K562 (cell line): ENCODE results near the gene CHST8. TPM values are rescaled to one million over a fixed set of nuclear protein-coding genes. Genes with fewer than 3 reads are reported as not detected.

Source experiments
- ATAC-seq: fragments of 200-7000 bp; cut with Tn5 transposase; 3 replicates; pipeline ENCODE4 v1.9.1; 2020; ENCODE audit warnings: moderate library complexity
- BruUV-seq: library from RNA; stranded (reverse); fragments of 400-500 nt; replicated peaks from 2 replicates; lab custom pipeline; 2021; lab: Mats Ljungman, UMichigan
- CTCF ChIA-PET: fragments of 300-600 bp; formaldehyde crosslinking; extraction: SDS; loops from one replicate; lab custom pipeline; 2021; ENCODE audit warnings: low intra/inter-chr PET ratio; lab: Yijun Ruan, JAX
- POLR2A ChIA-PET: fragments of 300-600, 350-650 bp; sonication (Branson Sonifier 250); formaldehyde crosslinking; extraction: SDS; loops from one replicate; lab custom pipeline; 2021; ENCODE audit warnings: antibody characterized with exemption, inconsistent platforms; lab: Yijun Ruan, JAX
- DNase-seq, 4 experiments: peaks; one replicate each; pipeline versions ENCODE4 v3.0.0 to v3.0.0-alpha.2; 2011 to 2018; ENCODE audit warnings: low spot score in 3 of 4, mixed read lengths in 3 of 4; ENCODE audit errors: extremely low read depth in 1 of 4
- FAIRE-seq: peaks from 2 replicates; lab custom pipeline; 2011; peaks lifted over from hg19 to GRCh38; lab: Jason Lieb, UNC
- H2AFZ ChIP-seq: 2 replicates; pipeline ENCODE4 v1.6.0; 2011; ENCODE audit warnings: low read depth, low read length, control low read depth, inconsistent platforms
- H3K27ac ChIP-seq: fragments of 200-600 bp; 3 replicates; pipeline ENCODE4 v1.8.0; 2011; ENCODE audit warnings: low read depth, mild to moderate bottlenecking, control low read depth, inconsistent platforms, low read length, moderate library complexity, mixed read lengths; ENCODE audit errors: extremely low read depth
- H3K27me3 ChIP-seq, 2 experiments: fragments of 300-600 bp in 1 of 2; 2 replicates in 1 of 2; 3 replicates in 1 of 2; pipeline versions ENCODE4 v1.6.0 to v1.8.0; 2011; ENCODE audit warnings: inconsistent platforms in 2 of 2, low read length in 2 of 2, mild to moderate bottlenecking in 1 of 2, mixed read lengths in 1 of 2, moderate library complexity in 1 of 2; ENCODE audit not compliant: control insufficient read depth in 2 of 2, insufficient read depth in 2 of 2
- H3K36me3 ChIP-seq: fragments of 300-600 bp; 3 replicates; pipeline ENCODE4 v1.8.0; 2011; ENCODE audit warnings: mild to moderate bottlenecking, low read length, inconsistent platforms; ENCODE audit not compliant: control insufficient read depth, insufficient read depth
- H3K4me1 ChIP-seq, 2 experiments: fragments of 200-600 bp in 1 of 2; replicated peaks in 1 of 2; 2 replicates in 1 of 2; 3 replicates in 1 of 2; pipeline versions ENCODE4 v1.5.1 to v1.8.0; 2011; ENCODE audit warnings: inconsistent platforms in 2 of 2, low read length in 2 of 2, mild to moderate bottlenecking in 1 of 2, mixed read lengths in 1 of 2, moderate library complexity in 1 of 2; ENCODE audit not compliant: control insufficient read depth in 2 of 2, insufficient read depth in 2 of 2
- H3K4me2 ChIP-seq: 2 replicates; pipeline ENCODE4 v1.6.1; 2011; ENCODE audit warnings: low read length, control low read depth, inconsistent platforms, mixed read lengths; ENCODE audit not compliant: insufficient read depth
- H3K4me3 ChIP-seq: fragments of 200-600 bp; sonication (generic), shearing (Covaris generic); 2 replicates; pipeline ENCODE4 v1.5.1; 2016; ENCODE audit warnings: control low read depth, inconsistent platforms
- H3K79me2 ChIP-seq: fragments of 200-600 bp; 3 replicates; pipeline ENCODE4 v1.8.0; 2011; ENCODE audit warnings: low read length, inconsistent platforms; ENCODE audit not compliant: control insufficient read depth, insufficient read depth
- H3K9ac ChIP-seq, 2 experiments: 2 replicates each; pipeline versions ENCODE4 v1.6.0 to v1.6.1; 2011; ENCODE audit warnings: low read depth in 2 of 2, low read length in 2 of 2, control low read depth in 1 of 2, inconsistent platforms in 1 of 2, mild to moderate bottlenecking in 1 of 2, mixed read lengths in 1 of 2; ENCODE audit not compliant: insufficient read depth in 1 of 2
- H3K9me1 ChIP-seq: one replicate; pipeline ENCODE4 v1.6.0; 2011; ENCODE audit warnings: inconsistent platforms, mild to moderate bottlenecking, low read length, moderate library complexity; ENCODE audit not compliant: control insufficient read depth, insufficient read depth
- H3K9me3 ChIP-seq: replicated peaks from 2 replicates; pipeline ENCODE4 v1.5.1; 2011; ENCODE audit warnings: low read depth, low read length, inconsistent platforms; ENCODE audit not compliant: control insufficient read depth, insufficient read depth
- H4K20me1 ChIP-seq: replicated peaks from 2 replicates; pipeline ENCODE4 v1.6.1; 2011; ENCODE audit warnings: low read length, inconsistent platforms, mixed read lengths; ENCODE audit not compliant: control insufficient read depth, insufficient read depth
- CCAR2 ChIP-seq: fragments of 200-400 bp; formaldehyde crosslinking; IDR thresholded peaks from 2 replicates; pipeline ENCODE4 v1.6.1; 2017; ENCODE audit warnings: mild to moderate bottlenecking, low read depth, low read length
- E2F4 ChIP-seq: sonication (generic); formaldehyde crosslinking; IDR thresholded peaks from 2 replicates; pipeline ENCODE4 v1.8.0; 2022; ENCODE audit warnings: mild to moderate bottlenecking, low read depth, missing genetic modification reagents
- EP300 ChIP-seq: IDR thresholded peaks from 2 replicates; pipeline ENCODE4 v1.6.1; 2012; ENCODE audit warnings: low read length, improper control_type of control experiment
- FIP1L1 ChIP-seq: fragments of 200-400 bp; formaldehyde crosslinking; IDR thresholded peaks from 2 replicates; pipeline ENCODE4 v1.6.1; 2018; ENCODE audit warnings: mild to moderate bottlenecking, low read depth, low read length; ENCODE audit not compliant: poor library complexity, severe bottlenecking
- GATAD2B ChIP-seq: fragments of 450-650 bp; IDR thresholded peaks from 2 replicates; pipeline ENCODE4 v1.6.1; 2017; ENCODE audit warnings: mild to moderate bottlenecking, borderline replicate concordance
- MYBL2 ChIP-seq, 2 experiments: fragments of 450-650 bp in 1 of 2; sonication (generic) in 1 of 2; formaldehyde crosslinking in 1 of 2; IDR thresholded peaks; 2 replicates each; pipeline versions ENCODE4 v1.6.1 to v1.8.1; 2017 to 2022; ENCODE audit warnings: borderline replicate concordance in 1 of 2, inconsistent platforms in 1 of 2, low read depth in 1 of 2, mild to moderate bottlenecking in 1 of 2, missing genetic modification reagents in 1 of 2, moderate library complexity in 1 of 2
- SAFB2 ChIP-seq: fragments of 200-400 bp; formaldehyde crosslinking; IDR thresholded peaks from 2 replicates; pipeline ENCODE4 v1.6.1; 2018; ENCODE audit warnings: borderline replicate concordance, low read length, low read depth, moderate library complexity; ENCODE audit not compliant: severe bottlenecking
- STAG1 ChIP-seq: sonication (generic); formaldehyde crosslinking; IDR thresholded peaks from 2 replicates; pipeline ENCODE4 v1.5.0; 2020; ENCODE audit warnings: missing genetic modification reagents, borderline replicate concordance
- WGBS: fragments of 100-300 bp; shearing (Covaris generic); methylation state at CpG from one replicate; pipeline ENCODE4 v1.1.6; 2016; ENCODE audit warnings: low coverage, mixed read lengths; ENCODE audit not compliant: insufficient coverage; ENCODE audit errors: missing lambda C conversion rate; 5-methylcytosine and 5-hydroxymethylcytosine counted together
- in situ Hi-C: fragments of 300-500 bp; cut with MboI; formaldehyde crosslinking; loops from 4 replicates; pipeline ENCODE4 v1.15.0; 2018; ENCODE audit warnings: inconsistent platforms, mixed read lengths
- intact Hi-C: fragments of 100-400 bp; cut with micrococcal nuclease; formaldehyde crosslinking; loops from 2 replicates; pipeline ENCODE4 v1.14.2; 2022
- polyA plus RNA-seq, 8 experiments: library from polyadenylated mRNA; depleted of rRNA in 4 of 8; stranded (reverse) in 5 of 8; unstranded in 3 of 8; fragments of >200 nt; fragmentation: Nextera tagmentation in 2 of 8; fragmentation: Illumina TruSeq in 1 of 8; extraction: Ambion mirVana in 2 of 8; extraction: Trizol in 1 of 8; gene quantifications; 2 replicates each; pipeline versions ENCODE4 v1.2.1 to v1.2.3, GENCODE V29; 2011 to 2014; ENCODE audit warnings: inconsistent platforms in 1 of 8, missing spikeins in 1 of 8
- total RNA-seq, 7 experiments: library from RNA; depleted of rRNA in 6 of 7; stranded (reverse); fragments of >200 nt in 6 of 7; fragmentation: Illumina TruSeq in 2 of 7; extraction: Trizol in 2 of 7; gene quantifications; 2 replicates each; pipeline versions ENCODE4 v1.2.1 to v1.2.3, GENCODE V29; 2011 to 2021; ENCODE audit warnings: low replicate concordance in 1 of 7

CHST8 gene
- total and polyA plus RNA-seq, 9 of the 15 experiments (the other 6 are each of a cell fraction or from before 2014, with no cell fraction given), result 0.11 TPM; not detected in 8

DNA sequence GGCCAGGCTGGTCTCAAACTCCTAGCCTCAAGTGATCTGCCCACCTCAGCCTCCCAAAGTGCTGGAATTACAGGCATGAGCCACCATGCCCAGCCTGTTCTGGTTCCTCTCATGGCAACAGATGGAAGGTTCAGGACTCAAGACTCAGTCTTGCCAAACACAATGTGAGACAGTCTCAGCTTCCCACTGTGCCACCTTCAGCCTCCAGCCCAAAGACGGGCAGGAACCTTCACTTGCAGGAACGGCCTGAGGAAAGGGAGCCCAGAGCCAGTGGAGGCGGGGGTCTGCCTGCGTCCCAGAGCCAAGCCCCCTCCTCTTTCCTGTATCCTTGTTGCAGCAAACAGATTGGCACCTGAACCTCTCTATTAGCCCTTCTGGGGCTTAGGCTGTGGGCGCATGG lies 2.9 kb upstream of the CHST8 start:
- no peak for TF ChIP-seq FIP1L1
- no peak for TF ChIP-seq MYBL2 (IDR thresholded peaks at IDR 0.05; ENCODE audit: low read depth)
- no peak for TF ChIP-seq MYBL2 (CRISPR knock-in tag; IDR thresholded peaks at IDR 0.05; ENCODE audit: borderline replicate concordance)
- TF ChIP-seq GATAD2B, result no peak
- no peak for TF ChIP-seq STAG1 (CRISPR knock-in tag)
- no peak for TF ChIP-seq SAFB2
- TF ChIP-seq EP300, result no peak
- TF ChIP-seq E2F4 (CRISPR knock-in tag), result no peak
- TF ChIP-seq CCAR2, result no peak
- TF ChIP-seq, all 486 proteins: peak for 0
- H3K79me2 ChIP-seq, result no peaks in the 10 kb centered on the region
- H3K9me3 ChIP-seq, result no peaks in the 10 kb centered on the region
- FAIRE-seq (no peak), ATAC-seq (no peak), DNase-seq (no peak)
- peaks cover 0 to 41% of the 10 kb centered on the region in 2 experiments; a peak in 3 of 5 replicates for H3K27me3 ChIP-seq
- no peak overlapping the region for H3K4me2 ChIP-seq
- ChIA-PET CTCF (no interaction called here), POLR2A (no interaction called here)
- no peak overlapping the region for H3K9ac ChIP-seq
- intact Hi-C loops (no loop called here), in situ Hi-C loops (no loop called here)
- H3K36me3 ChIP-seq, result no peaks in the 10 kb centered on the region
- H3K4me1 ChIP-seq, result peaks cover 0 to 19% of the 10 kb centered on the region in 2 experiments; a peak in 2 of 5 replicates
- no peak overlapping the region for H3K4me3 ChIP-seq
- BruUV-seq, result no TSS peak
- H2AFZ ChIP-seq, result no peak overlapping the region
- no peaks in the 10 kb centered on the region; the same call in 1 of the 2 replicates for H4K20me1 ChIP-seq
- WGBS, result 4% methylated on average over 5 of the region's 5 CpGs
- H3K9me1 ChIP-seq, result no peaks in the 10 kb centered on the region
- no peak overlapping the region for H3K27ac ChIP-seq
